ENCODE results near the gene UNKL. TPM values are rescaled to one million over a fixed set of nuclear protein-coding genes. Genes with fewer than 3 reads are reported as not detected.

Gene UNKL
- total and polyA plus RNA-seq, 7 donors = 17.3 to 58.7 (median 32.6) TPM

- Histone ChIP-seq H3K9me3 (no peaks in the 10 kb centered on the region), H3K27ac (no peak overlapping the region), H3K4me3 (no peak overlapping the region), H3K36me3 (ENCODE audit: insufficient read depth in 1 of 2, low read depth in 1 of 2) (peaks cover 14 to 88% of the 10 kb centered on the region in 2 donors), H3K4me1 (peaks cover 12% of the 10 kb centered on the region), H3K27me3 (ENCODE audit: insufficient read depth in 3 of 3, low read length in 2 of 3) (no peaks in the 10 kb centered on the region)
- DNase-seq (no peak), ATAC-seq (no peak)
- intact Hi-C loops (cut with DNase I) = no loop called here
- no peak for TF ChIP-seq CTCF (IDR thresholded peaks at IDR 0.05)
- WGBS, 3 donors = 87 to 88% (median 88%) methylated on average over 32 of the region's 32 CpGs
Measured at GRCh38 chr16:1317479-1318267, 96.8 kb downstream of the UNKL start.

GRCh38 chr16:1316033-1316405 lies 98.5 kb downstream of the UNKL start:
- no peak overlapping the region for H3K27ac ChIP-seq
- ATAC-seq (no peak), DNase-seq (no peak)
- 84 to 88% (median 84%) methylated on average over 14 of the region's 14 CpGs for WGBS, 3 donors
- no peak for TF ChIP-seq CTCF (IDR thresholded peaks at IDR 0.05)
- peaks cover 28% of the 10 kb centered on the region for H3K4me1 ChIP-seq
- intact Hi-C loops (cut with DNase I) = no loop called here
- no peaks in the 10 kb centered on the region for H3K9me3 ChIP-seq
- H3K27me3 ChIP-seq (ENCODE audit: insufficient read depth in 3 of 3, low read length in 2 of 3) = no peaks in the 10 kb centered on the region
- no peak overlapping the region for H3K4me3 ChIP-seq
- H3K36me3 ChIP-seq (ENCODE audit: insufficient read depth in 1 of 2, low read depth in 1 of 2) = peaks cover 14 to 72% of the 10 kb centered on the region in 2 donors

GRCh38 chr16:1315081-1316032 lies 99.1 kb downstream of the UNKL start:
- DNase-seq (no peak), ATAC-seq (no peak)
- intact Hi-C loops (cut with DNase I) = no loop called here
- no peaks in the 10 kb centered on the region for H3K27me3 ChIP-seq (ENCODE audit: insufficient read depth in 3 of 3, low read length in 2 of 3)
- peaks cover 14 to 66% of the 10 kb centered on the region in 2 donors for H3K36me3 ChIP-seq (ENCODE audit: insufficient read depth in 1 of 2, low read depth in 1 of 2)
- H3K4me3 ChIP-seq = no peak overlapping the region
- WGBS, 3 donors = 82 to 83% (median 82%) methylated on average over 38 to 46 of the region's 46 CpGs
- peaks cover 35% of the 10 kb centered on the region for H3K4me1 ChIP-seq
- no peak overlapping the region for H3K27ac ChIP-seq
- TF ChIP-seq CTCF (IDR thresholded peaks at IDR 0.05) = no peak
- no peaks in the 10 kb centered on the region for H3K9me3 ChIP-seq

- H3K36me3 ChIP-seq (ENCODE audit: insufficient read depth in 1 of 2, low read depth in 1 of 2) = peaks cover 10 to 57% of the 10 kb centered on the region in 2 donors
- 67 to 71% (median 70%) methylated on average over 27 to 28 of the region's 28 CpGs for WGBS, 3 donors
- no peak overlapping the region for H3K4me3 ChIP-seq
- peaks cover 37% of the 10 kb centered on the region for H3K4me1 ChIP-seq
- intact Hi-C loops (cut with DNase I) = no loop called here
- no peak for TF ChIP-seq CTCF (IDR thresholded peaks at IDR 0.05)
- H3K27me3 ChIP-seq (ENCODE audit: insufficient read depth in 3 of 3, low read length in 2 of 3) = no peaks in the 10 kb centered on the region
- no peaks in the 10 kb centered on the region for H3K9me3 ChIP-seq
- no peak overlapping the region for H3K27ac ChIP-seq
- ATAC-seq = no peak
- DNase-seq = no peak
Measured at GRCh38 chr16:1314399-1315068, 100.0 kb downstream of the UNKL start.

All from psoas muscle (tissue), 8 donors.